ENCODE results near the gene PNPLA8. TPM values are rescaled to one million over a fixed set of nuclear protein-coding genes. Genes with fewer than 3 reads are reported as not detected.

The PNPLA8 gene
- total RNA-seq, 4 donors from 2014 or later = 42.9 to 62.1 (median 47.2) TPM

DNA sequence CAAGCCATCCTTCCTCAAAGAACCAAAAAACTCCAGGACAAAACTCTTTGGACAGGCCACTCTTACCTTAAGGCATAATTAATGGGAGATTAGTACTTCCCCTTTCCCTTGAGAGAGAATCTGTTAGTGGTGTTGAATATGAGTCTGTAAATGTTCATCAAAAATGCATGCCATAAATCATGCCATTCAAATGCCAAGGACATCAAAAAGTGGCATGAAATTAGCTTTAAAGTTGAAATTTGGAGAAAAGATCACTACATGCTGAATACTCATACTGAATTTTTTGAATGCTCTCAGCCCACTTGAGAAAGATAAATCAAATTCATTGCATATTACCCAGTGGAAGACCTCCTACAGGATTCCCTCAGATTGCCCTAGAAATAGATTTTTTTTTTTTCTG lies 76.4 kb downstream of the PNPLA8 start:
- H3K36me3 ChIP-seq = no peaks in the 10 kb centered on the region
- TF ChIP-seq, protein P1, sequence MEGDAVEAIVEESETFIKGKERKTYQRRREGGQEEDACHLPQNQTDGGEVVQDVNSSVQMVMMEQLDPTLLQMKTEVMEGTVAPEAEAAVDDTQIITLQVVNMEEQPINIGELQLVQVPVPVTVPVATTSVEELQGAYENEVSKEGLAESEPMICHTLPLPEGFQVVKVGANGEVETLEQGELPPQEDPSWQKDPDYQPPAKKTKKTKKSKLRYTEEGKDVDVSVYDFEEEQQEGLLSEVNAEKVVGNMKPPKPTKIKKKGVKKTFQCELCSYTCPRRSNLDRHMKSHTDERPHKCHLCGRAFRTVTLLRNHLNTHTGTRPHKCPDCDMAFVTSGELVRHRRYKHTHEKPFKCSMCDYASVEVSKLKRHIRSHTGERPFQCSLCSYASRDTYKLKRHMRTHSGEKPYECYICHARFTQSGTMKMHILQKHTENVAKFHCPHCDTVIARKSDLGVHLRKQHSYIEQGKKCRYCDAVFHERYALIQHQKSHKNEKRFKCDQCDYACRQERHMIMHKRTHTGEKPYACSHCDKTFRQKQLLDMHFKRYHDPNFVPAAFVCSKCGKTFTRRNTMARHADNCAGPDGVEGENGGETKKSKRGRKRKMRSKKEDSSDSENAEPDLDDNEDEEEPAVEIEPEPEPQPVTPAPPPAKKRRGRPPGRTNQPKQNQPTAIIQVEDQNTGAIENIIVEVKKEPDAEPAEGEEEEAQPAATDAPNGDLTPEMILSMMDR (IDR thresholded peaks at IDR 0.05) = no peak
- TF ChIP-seq POLR2A (IDR thresholded peaks at IDR 0.05) = no peak
- no peak overlapping the region for H3K4me3 ChIP-seq (replicated peaks in 1 of 3)
- peaks cover 0 to 2% of the 10 kb centered on the region in 2 donors for H3K4me1 ChIP-seq
- H3K9me3 ChIP-seq = no peaks in the 10 kb centered on the region
- no peaks in the 10 kb centered on the region for H3K27me3 ChIP-seq
- intact Hi-C loops (cut with DNase I) = no loop called here
- no peak for DNase-seq
- H3K27ac ChIP-seq = no peak overlapping the region

DNA sequence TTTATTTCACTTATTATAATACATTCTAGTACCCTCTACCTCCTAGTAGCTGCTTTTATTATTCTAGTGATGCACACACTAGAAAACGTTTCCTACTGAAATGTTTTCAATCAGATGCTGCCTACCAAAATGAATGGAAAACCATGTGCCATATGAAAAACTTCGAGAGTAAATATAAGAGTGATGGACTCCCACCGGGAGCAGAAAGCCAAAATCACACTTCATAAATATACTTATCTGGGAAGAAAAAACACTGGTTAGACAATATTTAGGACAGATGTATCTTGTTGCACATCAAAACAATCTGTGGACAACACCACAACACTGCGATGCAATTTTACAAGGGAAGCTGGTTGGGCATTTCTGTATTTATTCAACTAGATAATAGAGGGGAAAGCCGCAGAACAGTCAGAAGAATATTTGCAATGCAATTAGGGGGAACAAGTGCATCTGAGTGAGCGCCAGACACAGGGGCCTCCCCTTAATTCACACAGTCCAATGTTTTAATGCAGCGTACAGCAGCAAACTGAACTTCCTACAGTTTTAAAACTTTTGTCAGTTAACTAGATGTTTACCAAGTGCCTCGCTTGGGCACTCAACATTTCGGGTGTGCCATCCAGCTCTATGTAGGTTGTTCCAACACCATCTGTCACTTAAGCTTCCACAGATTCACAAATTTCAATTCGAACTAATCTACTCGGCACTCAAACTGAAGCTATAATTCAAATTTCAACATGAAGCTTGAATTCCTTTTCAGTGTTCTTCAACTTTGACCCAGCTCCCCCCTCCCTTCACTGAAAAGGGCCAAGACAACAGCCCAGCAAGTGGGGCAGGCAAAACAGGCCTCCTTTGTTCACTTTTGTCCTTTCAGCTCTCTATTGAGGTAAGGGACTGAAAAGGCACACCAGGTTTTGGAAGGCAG lies 77.1 kb downstream of the PNPLA8 start:
- H3K27ac ChIP-seq = no peak overlapping the region
- TF ChIP-seq POLR2A (IDR thresholded peaks at IDR 0.05) = no peak
- TF ChIP-seq, protein P1 (IDR thresholded peaks at IDR 0.05) = no peak
- H3K4me3 ChIP-seq (replicated peaks in 1 of 3) = no peak overlapping the region
- no peaks in the 10 kb centered on the region for H3K4me1 ChIP-seq
- H3K36me3 ChIP-seq = no peaks in the 10 kb centered on the region
- intact Hi-C loops (cut with DNase I) = no loop called here
- no peaks in the 10 kb centered on the region for H3K27me3 ChIP-seq
- no peaks in the 10 kb centered on the region for H3K9me3 ChIP-seq
- WGBS, 2 donors = 75 to 80% methylated on average over 11 of the region's 11 CpGs
- no peak for DNase-seq

DNA sequence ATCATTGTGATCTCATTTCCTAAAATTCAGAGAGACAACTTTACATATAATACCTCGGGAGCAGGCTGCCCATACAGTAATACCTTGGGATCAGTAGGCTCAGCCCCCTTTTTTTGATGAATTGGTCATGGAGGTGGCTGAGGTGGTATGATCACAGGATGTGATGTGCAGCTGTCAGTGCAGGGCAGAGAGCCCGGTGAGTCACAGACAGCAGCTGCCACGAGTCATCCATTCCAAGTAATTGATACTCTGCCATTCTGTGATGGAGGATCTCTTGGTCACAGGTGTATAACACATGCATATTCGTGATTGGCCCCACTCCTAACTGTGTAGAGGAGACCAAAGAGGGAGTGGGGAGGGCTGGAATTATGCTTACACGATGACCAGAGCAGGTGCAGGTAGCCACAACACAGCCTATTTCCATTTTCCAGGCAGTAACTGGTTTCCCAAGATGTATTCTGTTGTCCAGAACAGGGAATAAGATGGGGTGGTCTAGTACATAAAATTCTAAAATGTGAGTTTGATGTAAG lies 83.8 kb downstream of the PNPLA8 start:
- no peaks in the 10 kb centered on the region for H3K27me3 ChIP-seq
- H3K9me3 ChIP-seq = no peaks in the 10 kb centered on the region
- no peak overlapping the region for H3K4me3 ChIP-seq (replicated peaks in 1 of 3)
- TF ChIP-seq POLR2A (IDR thresholded peaks at IDR 0.05) = no peak
- TF ChIP-seq, protein P1 (IDR thresholded peaks at IDR 0.05) = no peak
- intact Hi-C loops (cut with DNase I) = no loop called here
- no peak for DNase-seq
- no peak overlapping the region for H3K27ac ChIP-seq
- H3K36me3 ChIP-seq = no peaks in the 10 kb centered on the region
- 71 to 88% methylated on average over 5 of the region's 5 CpGs for WGBS, 2 donors
- H3K4me1 ChIP-seq = no peaks in the 10 kb centered on the region

DNA sequence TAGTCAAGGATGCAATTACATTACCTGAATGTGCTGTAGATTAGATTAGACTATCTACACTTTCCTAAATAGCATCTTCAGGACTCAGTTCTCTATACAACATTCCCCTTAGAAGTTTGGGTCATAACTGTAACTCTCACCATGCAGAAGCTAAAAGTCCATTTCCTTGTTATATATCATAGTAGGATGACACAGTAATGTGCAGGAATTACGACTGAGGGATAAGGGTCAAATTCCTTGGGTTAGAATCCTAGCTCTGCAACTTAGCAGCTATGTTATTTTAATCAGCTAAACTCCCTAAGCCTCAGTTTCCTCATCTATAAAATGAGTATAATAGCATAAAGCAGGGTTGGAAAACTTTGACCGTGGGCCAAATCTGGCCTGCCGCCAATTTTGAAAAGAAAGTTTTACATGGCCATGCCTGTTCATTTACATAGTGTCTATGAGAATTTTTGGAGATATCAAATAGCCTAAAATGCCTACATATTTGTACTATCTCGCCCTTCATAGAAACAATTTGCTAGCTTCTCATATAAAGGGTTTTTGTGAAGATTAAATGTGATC lies 84.5 kb downstream of the PNPLA8 start:
- no peaks in the 10 kb centered on the region for H3K27me3 ChIP-seq
- no peak for TF ChIP-seq POLR2A (IDR thresholded peaks at IDR 0.05)
- TF ChIP-seq, protein P1 (IDR thresholded peaks at IDR 0.05) = no peak
- no peaks in the 10 kb centered on the region for H3K4me1 ChIP-seq
- 86 to 92% methylated on average over 4 of the region's 4 CpGs for WGBS, 2 donors
- intact Hi-C loops (cut with DNase I) = no loop called here
- no peak overlapping the region for H3K27ac ChIP-seq
- DNase-seq = no peak
- H3K9me3 ChIP-seq = no peaks in the 10 kb centered on the region
- H3K4me3 ChIP-seq (replicated peaks in 1 of 3) = no peak overlapping the region
- H3K36me3 ChIP-seq = no peaks in the 10 kb centered on the region

DNA sequence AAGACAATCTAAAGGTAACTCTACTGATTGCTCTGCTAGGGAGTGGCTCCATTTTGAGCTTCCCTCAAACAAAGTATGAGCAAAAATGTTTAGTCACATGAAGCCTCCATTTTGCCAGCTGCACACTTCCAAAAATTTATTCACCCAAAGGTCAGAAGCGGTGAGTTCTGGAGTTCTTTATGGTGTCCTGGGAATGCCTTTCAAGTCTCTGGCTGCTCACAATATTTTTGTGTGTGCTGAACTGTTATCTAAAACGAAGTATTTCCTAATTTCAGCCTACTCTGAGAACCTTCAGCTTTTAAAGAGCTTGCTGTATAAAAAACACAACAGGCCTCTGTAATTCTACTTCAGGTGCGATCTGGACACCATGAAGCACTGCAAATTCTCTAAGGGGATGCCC lies 85.3 kb downstream of the PNPLA8 start:
- H3K36me3 ChIP-seq = no peaks in the 10 kb centered on the region
- H3K4me3 ChIP-seq (replicated peaks in 1 of 3) = no peak overlapping the region
- H3K4me1 ChIP-seq = no peaks in the 10 kb centered on the region
- H3K27me3 ChIP-seq = no peaks in the 10 kb centered on the region
- TF ChIP-seq POLR2A (IDR thresholded peaks at IDR 0.05) = no peak
- TF ChIP-seq, protein P1 (IDR thresholded peaks at IDR 0.05) = no peak
- no peak overlapping the region for H3K27ac ChIP-seq
- intact Hi-C loops (cut with DNase I) = no loop called here
- no peak for DNase-seq
- H3K9me3 ChIP-seq = no peaks in the 10 kb centered on the region
- 53% methylated on average over 3 of the region's 3 CpGs for WGBS, 2 donors
